Neural progenitor cell (in vitro differentiated cells): ENCODE results near the gene FBN3. TPM values are rescaled to one million over a fixed set of nuclear protein-coding genes. Genes with fewer than 3 reads are reported as not detected.
A peak's percentile ranks its signal among the peaks of the same experiment; 100 is the strongest.

Experiments
- DNase-seq: peaks from one replicate; pipeline ENCODE4 v3.0.0-alpha.2; 2016; ENCODE audit warnings: low spot score
- H2AFZ ChIP-seq: fragments of 200-600 bp; sonication (generic); replicated peaks from 2 replicates; pipeline ENCODE4 v1.6.1; 2016; ENCODE audit warnings: antibody characterized with exemption
- H3F3A ChIP-seq: fragments of 200-600 bp; sonication (generic); 2 replicates; pipeline ENCODE4 v1.6.1; 2016; ENCODE audit warnings: antibody characterized with exemption, low read depth
- H3K27ac ChIP-seq: fragments of 200-600 bp; sonication (generic); 2 replicates; pipeline ENCODE4 v1.5.1; 2016; ENCODE audit warnings: mild to moderate bottlenecking
- H3K27me3 ChIP-seq: fragments of 200-600 bp; sonication (generic); 2 replicates; pipeline ENCODE4 v1.6.1; 2016; ENCODE audit warnings: mild to moderate bottlenecking, moderate library complexity
- H3K36me3 ChIP-seq: fragments of 200-600 bp; sonication (generic); 2 replicates; pipeline ENCODE4 v1.5.1; 2016
- H3K4me1 ChIP-seq: fragments of 200-600 bp; sonication (generic); 2 replicates; pipeline ENCODE4 v1.6.1; 2016; ENCODE audit warnings: mixed run types
- H3K4me2 ChIP-seq: fragments of 200-600 bp; sonication (generic); 2 replicates; pipeline ENCODE4 v1.6.1; 2016
- H3K4me3 ChIP-seq: fragments of 200-600 bp; sonication (generic); 2 replicates; pipeline ENCODE4 v1.5.1; 2016
- H3K79me2 ChIP-seq: fragments of 200-600 bp; sonication (generic); 2 replicates; pipeline ENCODE4 v1.6.1; 2016; ENCODE audit warnings: low read depth
- H3K9ac ChIP-seq: fragments of 200-600 bp; sonication (generic); 2 replicates; pipeline ENCODE4 v1.6.1; 2016
- H3K9me3 ChIP-seq: fragments of 200-600 bp; sonication (generic); 2 replicates; pipeline ENCODE4 v1.5.1; 2016; ENCODE audit warnings: low read depth
- H4K20me1 ChIP-seq: fragments of 200-600 bp; sonication (generic); 2 replicates; pipeline ENCODE4 v1.6.1; 2016; ENCODE audit warnings: low read depth
- H3K27ac Mint-ChIP-seq: 3 replicates; pipeline ENCODE4 v1.8.0; 2021; ENCODE audit warnings: mixed read lengths
- H3K27me3 Mint-ChIP-seq: 2 replicates; pipeline ENCODE4 v1.8.0; 2022; ENCODE audit warnings: low read depth, mild to moderate bottlenecking, inconsistent platforms, moderate library complexity, mixed read lengths; ENCODE audit not compliant: insufficient read depth
- H3K36me3 Mint-ChIP-seq: 3 replicates; pipeline ENCODE4 v1.8.0; 2021; ENCODE audit warnings: mixed read lengths
- H3K4me1 Mint-ChIP-seq: 3 replicates; pipeline ENCODE4 v1.8.0; 2021; ENCODE audit warnings: mixed read lengths
- H3K4me3 Mint-ChIP-seq: 3 replicates; pipeline ENCODE4 v1.8.0; 2021; ENCODE audit warnings: mild to moderate bottlenecking, moderate library complexity, mixed read lengths
- H3K9me3 Mint-ChIP-seq: 3 replicates; pipeline ENCODE4 v1.8.0; 2020; ENCODE audit warnings: mixed read lengths
- EZH2 ChIP-seq: fragments of 200-600 bp; sonication (generic); IDR thresholded peaks from 2 replicates; pipeline ENCODE4 v1.6.1; 2017; ENCODE audit warnings: antibody characterized with exemption, mild to moderate bottlenecking, moderate library complexity
- EZH2phosphoT487 ChIP-seq: fragments of 200-600 bp; sonication (generic); IDR thresholded peaks from 2 replicates; pipeline ENCODE4 v1.6.1; 2017; ENCODE audit warnings: antibody characterized with exemption
- total RNA-seq: library from RNA; depleted of rRNA; stranded (reverse); fragments of >200 nt; gene quantifications from 2 replicates; pipeline ENCODE4 v1.2.3, GENCODE V29; 2015; ENCODE audit warnings: low replicate concordance
- TF ChIP-seq, protein P1 (sequence below): fragments of 200-600 bp; sonication (generic); IDR thresholded peaks from 2 replicates; pipeline ENCODE4 v1.5.1; 2017; ENCODE audit warnings: antibody characterized with exemption, mild to moderate bottlenecking

FBN3 gene
- total RNA-seq, 1 donor from 2014 or later: 23.0 TPM

DNA sequence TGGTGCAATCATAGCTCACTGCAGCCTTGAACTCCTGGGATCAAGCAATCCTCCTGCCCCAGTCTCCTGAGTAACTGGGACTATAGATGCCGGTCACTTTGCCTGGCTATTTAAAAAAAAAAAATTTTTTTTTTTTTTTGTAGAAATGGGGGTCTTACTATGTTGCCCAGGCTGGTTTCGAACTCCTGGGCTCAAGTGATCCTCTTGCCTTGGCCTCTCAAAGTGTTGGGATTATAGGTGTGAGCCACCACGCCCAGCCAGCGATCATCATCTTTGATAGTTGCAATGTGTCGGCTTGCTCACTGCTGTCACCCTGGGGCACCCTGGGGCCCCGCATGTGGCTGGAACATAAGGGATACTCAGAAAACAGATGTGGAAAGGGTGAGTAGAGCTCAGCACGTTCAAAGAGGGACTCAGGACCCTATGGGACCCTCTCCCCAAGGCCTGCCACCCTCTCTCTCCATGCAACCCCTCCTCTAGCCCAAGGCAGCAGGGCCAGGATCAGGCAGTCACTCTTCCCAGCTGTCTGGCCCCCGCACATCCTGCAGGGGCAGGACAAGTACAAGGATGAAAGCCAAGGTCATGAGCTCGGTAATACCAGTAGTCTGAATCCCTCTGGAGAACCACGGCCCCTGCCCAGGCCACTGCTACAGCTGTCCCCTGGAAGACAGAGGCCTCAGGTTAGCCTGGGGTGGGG, 103.4 kb downstream of the FBN3 start:
- Histone ChIP-seq H3K4me3 (no peak overlapping the region), H3K36me3 (no peaks in the 10 kb centered on the region), H3K4me1 (no peaks in the 10 kb centered on the region), H3K27ac (no peak overlapping the region), H3K9me3 (no peaks in the 10 kb centered on the region), H3K9ac (no peak overlapping the region), H3K4me2 (no peak overlapping the region), H3K79me2 (no peaks in the 10 kb centered on the region), H3K27me3 (peaks cover 24% of the 10 kb centered on the region), H4K20me1 (no peaks in the 10 kb centered on the region), H2AFZ (no peak overlapping the region), H3F3A (peaks cover 4% of the 10 kb centered on the region)
- Mint-ChIP-seq H3K27ac (no peak overlapping the region), H3K36me3 (no peaks in the 10 kb centered on the region), H3K4me3 (peak overlapping the region; percentile 50), H3K27me3 (peaks cover 23% of the 10 kb centered on the region), H3K4me1 (peaks cover 9% of the 10 kb centered on the region), H3K9me3 (no peaks in the 10 kb centered on the region)
- DNase-seq: no peak
- TF ChIP-seq EZH2 (no peak), EZH2phosphoT487 (no peak)
- TF ChIP-seq, protein P1, sequence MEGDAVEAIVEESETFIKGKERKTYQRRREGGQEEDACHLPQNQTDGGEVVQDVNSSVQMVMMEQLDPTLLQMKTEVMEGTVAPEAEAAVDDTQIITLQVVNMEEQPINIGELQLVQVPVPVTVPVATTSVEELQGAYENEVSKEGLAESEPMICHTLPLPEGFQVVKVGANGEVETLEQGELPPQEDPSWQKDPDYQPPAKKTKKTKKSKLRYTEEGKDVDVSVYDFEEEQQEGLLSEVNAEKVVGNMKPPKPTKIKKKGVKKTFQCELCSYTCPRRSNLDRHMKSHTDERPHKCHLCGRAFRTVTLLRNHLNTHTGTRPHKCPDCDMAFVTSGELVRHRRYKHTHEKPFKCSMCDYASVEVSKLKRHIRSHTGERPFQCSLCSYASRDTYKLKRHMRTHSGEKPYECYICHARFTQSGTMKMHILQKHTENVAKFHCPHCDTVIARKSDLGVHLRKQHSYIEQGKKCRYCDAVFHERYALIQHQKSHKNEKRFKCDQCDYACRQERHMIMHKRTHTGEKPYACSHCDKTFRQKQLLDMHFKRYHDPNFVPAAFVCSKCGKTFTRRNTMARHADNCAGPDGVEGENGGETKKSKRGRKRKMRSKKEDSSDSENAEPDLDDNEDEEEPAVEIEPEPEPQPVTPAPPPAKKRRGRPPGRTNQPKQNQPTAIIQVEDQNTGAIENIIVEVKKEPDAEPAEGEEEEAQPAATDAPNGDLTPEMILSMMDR: no peak

DNA sequence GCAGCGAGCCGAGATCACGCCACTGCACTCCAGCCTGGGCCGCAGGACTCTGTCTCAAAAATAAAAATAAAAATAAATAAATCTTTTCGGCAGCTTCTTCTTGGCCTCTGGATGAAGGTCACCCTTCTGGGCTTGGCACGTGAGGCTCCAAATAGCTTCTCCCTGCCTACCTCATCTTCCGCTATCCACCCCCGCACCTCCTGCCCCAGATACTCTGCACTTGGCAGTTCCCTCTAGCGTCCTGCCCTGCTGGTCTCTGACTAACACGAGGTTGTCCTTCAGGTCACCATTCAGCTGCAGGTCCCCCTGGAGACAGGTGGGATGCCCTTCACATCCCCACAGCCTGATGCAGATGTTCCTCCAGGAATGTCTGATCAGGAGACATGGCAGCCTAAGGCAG, 105.4 kb downstream of the FBN3 start:
- Mint-ChIP-seq H3K4me1 (peaks cover 11% of the 10 kb centered on the region), H3K27ac (no peak overlapping the region), H3K27me3 (peaks cover 18% of the 10 kb centered on the region), H3K9me3 (no peaks in the 10 kb centered on the region), H3K36me3 (no peaks in the 10 kb centered on the region), H3K4me3 (no peak overlapping the region)
- H3K4me3 ChIP-seq: no peak overlapping the region
- H3K4me1 ChIP-seq: no peaks in the 10 kb centered on the region
- H3K27ac ChIP-seq: no peak overlapping the region
- no peak overlapping the region for H2AFZ ChIP-seq
- H3F3A ChIP-seq: no peaks in the 10 kb centered on the region
- no peaks in the 10 kb centered on the region for H4K20me1 ChIP-seq
- no peak overlapping the region for H3K4me2 ChIP-seq
- no peak overlapping the region for H3K9ac ChIP-seq
- no peaks in the 10 kb centered on the region for H3K79me2 ChIP-seq
- no peak for TF ChIP-seq EZH2
- no peaks in the 10 kb centered on the region for H3K9me3 ChIP-seq
- DNase-seq: no peak
- H3K36me3 ChIP-seq: no peaks in the 10 kb centered on the region
- peaks cover 10% of the 10 kb centered on the region for H3K27me3 ChIP-seq

DNA sequence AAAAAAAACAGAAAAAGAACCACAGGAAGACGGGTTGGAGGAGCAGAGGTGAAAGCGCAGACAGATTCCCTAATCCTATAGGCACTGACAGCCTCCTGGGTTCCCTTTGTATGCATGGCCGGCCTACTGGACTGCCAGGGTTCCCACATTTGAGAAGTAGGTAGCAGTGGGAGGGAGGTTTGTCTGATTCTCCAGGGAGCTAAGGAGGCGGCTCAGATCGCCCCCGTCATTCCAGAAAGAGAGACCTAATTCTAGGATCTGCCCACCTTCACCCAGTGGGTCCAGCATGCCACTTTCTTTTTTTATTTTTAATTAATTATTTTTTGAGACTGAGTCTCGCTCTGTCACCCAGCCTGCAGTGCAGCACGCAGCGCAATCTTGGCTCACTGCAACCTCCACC, 106.5 kb downstream of the FBN3 start:
- no peak overlapping the region for H3K4me2 ChIP-seq
- no peaks in the 10 kb centered on the region for H3K36me3 ChIP-seq
- H4K20me1 ChIP-seq: no peaks in the 10 kb centered on the region
- no peak overlapping the region for H3K27ac ChIP-seq
- peaks cover 11% of the 10 kb centered on the region for H3K27me3 Mint-ChIP-seq
- no peak overlapping the region for H3K9ac ChIP-seq
- H3K4me3 Mint-ChIP-seq: no peak overlapping the region
- no peak overlapping the region for H3K27ac Mint-ChIP-seq
- H3K27me3 ChIP-seq: peaks cover under 1% of the 10 kb centered on the region
- H3K4me1 Mint-ChIP-seq: peaks cover 11% of the 10 kb centered on the region
- H3K4me1 ChIP-seq: no peaks in the 10 kb centered on the region
- H3K9me3 ChIP-seq: no peaks in the 10 kb centered on the region
- TF ChIP-seq EZH2phosphoT487 (no peak), EZH2 (no peak)
- TF ChIP-seq, protein P1: no peak
- DNase-seq: no peak
- no peaks in the 10 kb centered on the region for H3K36me3 Mint-ChIP-seq
- no peak overlapping the region for H3K4me3 ChIP-seq
- no peaks in the 10 kb centered on the region for H3K79me2 ChIP-seq
- no peak overlapping the region for H2AFZ ChIP-seq
- H3F3A ChIP-seq: no peaks in the 10 kb centered on the region
- no peaks in the 10 kb centered on the region for H3K9me3 Mint-ChIP-seq

DNA sequence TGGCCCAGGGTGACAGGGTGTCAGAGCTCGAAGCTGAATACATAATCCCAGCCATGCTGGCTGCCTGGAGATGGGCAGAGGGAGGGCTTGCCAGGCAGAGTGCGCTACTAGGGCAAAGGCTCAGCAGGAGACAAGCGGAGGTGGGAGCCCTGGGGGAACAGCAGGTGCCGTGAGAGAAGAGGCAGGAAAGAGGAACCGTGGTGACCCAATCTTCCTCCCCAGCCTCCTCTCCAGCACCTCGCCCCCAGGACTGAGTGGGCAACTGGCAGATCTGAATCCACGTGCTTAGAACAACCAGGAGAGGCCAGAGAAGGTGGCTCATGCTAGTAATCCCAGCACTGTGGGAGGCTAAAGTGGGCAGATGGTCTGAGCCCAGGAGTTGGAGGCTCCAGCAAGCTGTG, 107.9 kb downstream of the FBN3 start:
- peaks cover 8% of the 10 kb centered on the region for H3K4me1 Mint-ChIP-seq
- no peak overlapping the region for H3K27ac ChIP-seq
- no peak overlapping the region for H3K4me3 Mint-ChIP-seq
- no peaks in the 10 kb centered on the region for H3K4me1 ChIP-seq
- no peaks in the 10 kb centered on the region for H3K27me3 ChIP-seq
- TF ChIP-seq EZH2phosphoT487 (no peak), EZH2 (no peak)
- TF ChIP-seq, protein P1: no peak
- H3K9me3 ChIP-seq: no peaks in the 10 kb centered on the region
- no peaks in the 10 kb centered on the region for H3K9me3 Mint-ChIP-seq
- H3K4me2 ChIP-seq: no peak overlapping the region
- peaks cover 2% of the 10 kb centered on the region for H3F3A ChIP-seq
- no peak overlapping the region for H3K27ac Mint-ChIP-seq
- H3K36me3 Mint-ChIP-seq: no peaks in the 10 kb centered on the region
- H3K4me3 ChIP-seq: no peak overlapping the region
- no peaks in the 10 kb centered on the region for H3K79me2 ChIP-seq
- H3K36me3 ChIP-seq: no peaks in the 10 kb centered on the region
- no peak for DNase-seq
- peaks cover 10% of the 10 kb centered on the region for H3K27me3 Mint-ChIP-seq
- no peak overlapping the region for H3K9ac ChIP-seq
- no peak overlapping the region for H2AFZ ChIP-seq
- no peaks in the 10 kb centered on the region for H4K20me1 ChIP-seq
